ENCODE measurements around the gene AKAP1.

The AKAP1 gene

DNA sequence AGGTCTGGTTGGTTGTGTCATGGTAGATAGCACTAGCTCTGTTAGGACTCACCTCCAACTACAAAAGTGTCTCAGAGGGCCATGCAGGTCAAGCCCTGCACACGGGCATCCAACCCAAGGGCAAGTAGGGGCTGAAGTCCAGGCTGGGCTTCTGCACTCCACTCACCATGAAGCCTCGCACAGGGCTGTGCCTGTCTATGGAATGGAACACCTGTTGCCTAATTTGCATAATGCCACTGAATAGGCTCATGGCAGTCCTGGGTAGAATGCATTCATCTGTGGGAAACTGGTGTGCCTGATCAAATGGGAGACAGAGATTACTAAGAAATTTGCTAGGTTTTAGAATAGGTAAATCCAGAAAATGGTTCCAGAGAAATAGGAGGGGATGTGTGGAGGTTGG is 8.0 kb upstream of the AKAP1 start:
- no peaks in the 10 kb centered on the region for H3K9me3 Mint-ChIP-seq
- no peaks in the 10 kb centered on the region for H3K36me3 Mint-ChIP-seq (ENCODE audit: low read depth)
- H3K4me1 Mint-ChIP-seq = no peaks in the 10 kb centered on the region
- peaks cover 5% of the 10 kb centered on the region for H3K27me3 Mint-ChIP-seq (ENCODE audit: low read depth)
- TF ChIP-seq, protein P1, sequence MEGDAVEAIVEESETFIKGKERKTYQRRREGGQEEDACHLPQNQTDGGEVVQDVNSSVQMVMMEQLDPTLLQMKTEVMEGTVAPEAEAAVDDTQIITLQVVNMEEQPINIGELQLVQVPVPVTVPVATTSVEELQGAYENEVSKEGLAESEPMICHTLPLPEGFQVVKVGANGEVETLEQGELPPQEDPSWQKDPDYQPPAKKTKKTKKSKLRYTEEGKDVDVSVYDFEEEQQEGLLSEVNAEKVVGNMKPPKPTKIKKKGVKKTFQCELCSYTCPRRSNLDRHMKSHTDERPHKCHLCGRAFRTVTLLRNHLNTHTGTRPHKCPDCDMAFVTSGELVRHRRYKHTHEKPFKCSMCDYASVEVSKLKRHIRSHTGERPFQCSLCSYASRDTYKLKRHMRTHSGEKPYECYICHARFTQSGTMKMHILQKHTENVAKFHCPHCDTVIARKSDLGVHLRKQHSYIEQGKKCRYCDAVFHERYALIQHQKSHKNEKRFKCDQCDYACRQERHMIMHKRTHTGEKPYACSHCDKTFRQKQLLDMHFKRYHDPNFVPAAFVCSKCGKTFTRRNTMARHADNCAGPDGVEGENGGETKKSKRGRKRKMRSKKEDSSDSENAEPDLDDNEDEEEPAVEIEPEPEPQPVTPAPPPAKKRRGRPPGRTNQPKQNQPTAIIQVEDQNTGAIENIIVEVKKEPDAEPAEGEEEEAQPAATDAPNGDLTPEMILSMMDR (IDR thresholded peaks at IDR 0.05; ENCODE audit: unreplicated experiment in 3 of 3) = no peak
- no peak overlapping the region for H3K4me3 Mint-ChIP-seq
- H3K27ac Mint-ChIP-seq = no peak overlapping the region

DNA sequence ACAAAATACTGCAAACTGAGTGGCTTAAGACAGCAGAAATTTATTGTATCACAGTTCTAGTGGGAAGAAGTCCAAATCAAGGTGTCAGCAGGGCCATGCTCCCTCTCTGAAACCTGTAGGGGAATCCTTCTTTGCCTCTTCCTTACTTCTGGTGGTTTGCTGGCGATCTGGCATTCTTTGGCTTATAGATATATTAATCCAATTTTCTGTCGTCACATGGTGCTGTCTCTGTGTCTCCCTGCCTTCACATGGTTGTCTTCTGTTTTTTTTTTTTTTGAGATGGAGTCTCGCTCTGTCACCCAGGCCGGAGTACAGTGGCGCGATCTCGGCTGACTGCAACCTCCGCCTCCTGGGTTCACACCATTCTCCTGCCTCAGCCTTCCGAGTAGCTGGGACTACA is 6.8 kb upstream of the AKAP1 start:
- TF ChIP-seq, protein P1 (IDR thresholded peaks at IDR 0.05; ENCODE audit: unreplicated experiment in 3 of 3) = no peak
- no peak overlapping the region for H3K4me3 Mint-ChIP-seq
- no peak overlapping the region for H3K27ac Mint-ChIP-seq
- H3K9me3 Mint-ChIP-seq = no peaks in the 10 kb centered on the region
- H3K36me3 Mint-ChIP-seq (ENCODE audit: low read depth) = no peaks in the 10 kb centered on the region
- H3K4me1 Mint-ChIP-seq = no peaks in the 10 kb centered on the region
- H3K27me3 Mint-ChIP-seq (ENCODE audit: low read depth) = peaks cover 5% of the 10 kb centered on the region

- Mint-ChIP-seq H3K36me3 (ENCODE audit: low read depth) (no peaks in the 10 kb centered on the region), H3K4me1 (peaks cover 5% of the 10 kb centered on the region), H3K4me3 (no peak overlapping the region), H3K27me3 (ENCODE audit: low read depth) (no peaks in the 10 kb centered on the region), H3K9me3 (no peaks in the 10 kb centered on the region), H3K27ac (no peak overlapping the region)
- TF ChIP-seq, protein P1 (IDR thresholded peaks at IDR 0.05; ENCODE audit: unreplicated experiment in 3 of 3) = no peak
Observed at GRCh38 chr17:57080718-57081117, 4.3 kb upstream of the AKAP1 start.

DNA sequence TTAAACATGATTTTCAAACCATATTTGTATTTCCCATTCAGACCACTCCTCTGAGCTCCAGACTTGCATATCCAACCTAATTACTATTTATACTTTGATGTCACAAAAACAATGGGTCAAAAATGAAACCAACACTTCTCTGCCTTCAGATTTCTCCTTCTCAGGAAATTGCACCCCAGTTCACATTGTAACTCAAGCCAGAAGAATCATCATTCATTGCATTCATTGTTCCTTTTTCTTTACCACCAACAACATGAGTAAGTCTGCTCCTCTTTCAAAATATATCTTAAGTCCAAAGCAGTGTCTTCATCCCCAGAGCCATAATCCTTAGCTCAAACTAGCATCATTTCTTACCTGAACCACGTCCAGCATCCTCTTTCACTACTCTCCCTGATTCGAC is 2.6 kb upstream of the AKAP1 start:
- H3K27me3 Mint-ChIP-seq (ENCODE audit: low read depth) = no peaks in the 10 kb centered on the region
- peak overlapping the region in 1 of 3 experiments; percentile 0 for H3K27ac Mint-ChIP-seq
- no peaks in the 10 kb centered on the region for H3K9me3 Mint-ChIP-seq
- peak overlapping the region; percentile 13 to 54 (median 35) for H3K4me3 Mint-ChIP-seq
- peaks cover 12% of the 10 kb centered on the region for H3K4me1 Mint-ChIP-seq
- TF ChIP-seq, protein P1 (IDR thresholded peaks at IDR 0.05; ENCODE audit: unreplicated experiment in 3 of 3) = no peak
- no peaks in the 10 kb centered on the region for H3K36me3 Mint-ChIP-seq (ENCODE audit: low read depth)

- Mint-ChIP-seq H3K4me1 (peaks cover 12% of the 10 kb centered on the region), H3K36me3 (ENCODE audit: low read depth) (no peaks in the 10 kb centered on the region), H3K9me3 (no peaks in the 10 kb centered on the region), H3K4me3 (peak overlapping the region; percentile 91 to 97 (median 95)), H3K27me3 (ENCODE audit: low read depth) (peaks cover 4% of the 10 kb centered on the region), H3K27ac (peak overlapping the region; percentile 92 to 99 (median 98))
- TF ChIP-seq, protein P1 (IDR thresholded peaks at IDR 0.05; ENCODE audit: unreplicated experiment in 3 of 3) = no peak
Observed at GRCh38 chr17:57084361-57084801, 665 bp upstream of the AKAP1 start.

- H3K4me3 Mint-ChIP-seq = peak overlapping the region; percentile 84 to 92 (median 88)
- H3K9me3 Mint-ChIP-seq = no peaks in the 10 kb centered on the region
- H3K27me3 Mint-ChIP-seq (ENCODE audit: low read depth) = peaks cover 4% of the 10 kb centered on the region
- H3K4me1 Mint-ChIP-seq = peaks cover 12% of the 10 kb centered on the region
- no peaks in the 10 kb centered on the region for H3K36me3 Mint-ChIP-seq (ENCODE audit: low read depth)
- H3K27ac Mint-ChIP-seq = peak overlapping the region in 1 of 3 experiments; percentile 81
- TF ChIP-seq, protein P1 (IDR thresholded peaks at IDR 0.05; ENCODE audit: unreplicated experiment in 3 of 3) = peak; percentile 14 to 40 (median 27)
Observed at GRCh38 chr17:57085448-57086068, 512 bp downstream of the AKAP1 start.

Measured in nephron (organoid).